Prostate gland (tissue), 2 donors: ENCODE results near the gene TESPA1.

Source experiments
- CTCF ChIP-seq, 4 experiments: fragments of 200-600 bp in 2 of 4; fragments of 450-650 bp in 2 of 4; sonication (generic) in 2 of 4; IDR thresholded peaks; 1 replicate in 3 of 4; 2 replicates in 1 of 4; pipeline ENCODE4 v1.5.1; 2016 to 2019; ENCODE audit warnings: antibody characterized with exemption in 4 of 4, mild to moderate bottlenecking in 2 of 4, moderate library complexity in 2 of 4
- POLR2A ChIP-seq: fragments of 450-650 bp; IDR thresholded peaks from one replicate; pipeline ENCODE4 v1.6.1; 2016; ENCODE audit warnings: antibody characterized with exemption, mild to moderate bottlenecking

GRCh38 chr12:54980341-54980740 is 4.2 kb downstream of the TESPA1 start:
- no peak for TF ChIP-seq POLR2A
- TF ChIP-seq CTCF (IDR thresholded peaks at IDR 0.05), result no peak
